IPS-15b (cell line): ENCODE measurements around the gene PHF10.
"Not testable (repeated sequence)": the region's sequence is repeated elsewhere in the genome, so short reads cannot be mapped to it uniquely, and the experiment has no call there.

Experiments
- H3K27me3 ChIP-seq: one replicate; pipeline ENCODE4 v1.6.1; 2013; ENCODE audit warnings: low read length; ENCODE audit not compliant: control insufficient read depth, insufficient read depth
- H3K36me3 ChIP-seq: one replicate; pipeline ENCODE4 v1.6.1; 2013; ENCODE audit warnings: low read length; ENCODE audit not compliant: control insufficient read depth, insufficient read depth
- H3K4me1 ChIP-seq: one replicate; pipeline ENCODE4 v1.6.1; 2013; ENCODE audit warnings: mild to moderate bottlenecking, low read length; ENCODE audit not compliant: control insufficient read depth, insufficient read depth
- H3K4me3 ChIP-seq: one replicate; pipeline ENCODE4 v1.5.1; 2013; ENCODE audit warnings: low read depth, low read length
- H3K9ac ChIP-seq: one replicate; pipeline ENCODE4 v1.6.1; 2013; ENCODE audit warnings: low read depth, mild to moderate bottlenecking, low read length
- H3K9me3 ChIP-seq: one replicate; pipeline ENCODE4 v1.6.1; 2013; ENCODE audit warnings: mild to moderate bottlenecking, low read length; ENCODE audit not compliant: control insufficient read depth, insufficient read depth

PHF10 gene

DNA sequence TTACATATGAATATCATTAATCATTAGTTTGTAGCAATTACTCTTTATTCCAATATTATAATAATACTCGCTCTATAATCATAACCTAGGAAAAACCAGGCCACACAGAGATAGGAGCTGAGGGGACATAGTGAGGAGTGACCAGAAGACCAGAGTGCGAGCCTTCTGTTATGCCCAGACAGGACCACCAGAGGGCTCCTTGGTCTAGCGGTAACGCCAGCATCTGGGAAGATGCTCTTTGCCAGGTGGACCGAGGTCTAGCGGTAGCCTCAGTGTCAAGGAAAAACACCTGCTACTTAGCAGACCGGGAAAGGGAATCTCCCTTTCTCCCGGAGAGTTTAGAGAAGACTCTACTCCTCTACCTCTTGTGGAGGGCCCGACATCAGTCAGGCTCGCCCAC lies 27.2 kb downstream of the PHF10 start:
- H3K36me3 ChIP-seq: peaks cover 13% of the 10 kb centered on the region
- not testable (repeated sequence) for H3K4me1 ChIP-seq, H3K9ac ChIP-seq, H3K9me3 ChIP-seq, H3K27me3 ChIP-seq, H3K4me3 ChIP-seq

- no peak overlapping the region for H3K9ac ChIP-seq
- peaks cover 1% of the 10 kb centered on the region for H3K4me1 ChIP-seq
- no peaks in the 10 kb centered on the region for H3K9me3 ChIP-seq
- peaks cover 12% of the 10 kb centered on the region for H3K36me3 ChIP-seq
- no peaks in the 10 kb centered on the region for H3K27me3 ChIP-seq
- H3K4me3 ChIP-seq: no peak overlapping the region
Measured at GRCh38 chr6:169695131-169695530, 29.2 kb downstream of the PHF10 start.

DNA sequence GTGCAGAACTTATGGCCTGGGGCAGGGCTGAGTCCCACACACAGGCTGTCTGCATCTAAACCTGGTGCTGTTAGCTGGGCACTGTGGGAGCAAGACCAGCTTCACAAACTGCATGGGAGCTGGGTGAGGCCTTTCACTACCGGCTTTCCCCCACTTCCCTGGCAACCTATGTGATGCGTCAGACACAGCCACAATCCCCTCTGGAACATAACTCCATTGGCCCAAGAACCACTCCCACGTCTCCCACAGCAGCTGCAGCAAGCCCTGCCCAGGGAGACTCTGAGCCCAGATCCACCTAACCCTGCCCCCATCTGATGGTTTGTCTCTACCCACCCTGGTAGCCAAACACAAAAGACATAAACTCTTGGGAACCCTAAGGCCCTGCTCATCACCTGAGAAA lies 31.8 kb downstream of the PHF10 start:
- Histone ChIP-seq H3K9ac (no peak overlapping the region), H3K36me3 (peaks cover 4% of the 10 kb centered on the region), H3K27me3 (no peaks in the 10 kb centered on the region), H3K4me1 (no peaks in the 10 kb centered on the region), H3K9me3 (no peaks in the 10 kb centered on the region), H3K4me3 (no peak overlapping the region)

DNA sequence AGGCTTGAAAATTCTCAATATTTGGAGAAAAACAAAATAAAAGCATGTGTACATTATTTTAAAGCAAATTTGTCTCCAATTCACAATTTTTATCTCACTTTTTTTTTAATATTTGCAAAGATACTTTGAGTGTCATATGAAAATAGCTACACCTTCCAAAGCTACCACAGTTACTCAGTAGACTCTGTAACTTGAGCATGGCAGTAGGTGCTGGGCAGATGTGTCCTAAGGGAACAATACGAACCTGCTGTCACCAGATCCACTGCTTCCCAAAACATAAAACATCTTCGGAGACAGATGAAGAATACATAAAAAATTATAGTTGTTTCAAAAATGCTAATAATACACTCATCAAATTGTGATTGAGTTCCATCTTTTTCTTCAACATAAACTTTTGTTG lies 33.0 kb downstream of the PHF10 start:
- peaks cover 4% of the 10 kb centered on the region for H3K36me3 ChIP-seq

GRCh38 chr6:169689287-169689686 lies 35.0 kb downstream of the PHF10 start:
- Histone ChIP-seq H3K27me3 (no peaks in the 10 kb centered on the region), H3K4me1 (no peaks in the 10 kb centered on the region), H3K9me3 (no peaks in the 10 kb centered on the region), H3K4me3 (no peak overlapping the region), H3K9ac (no peak overlapping the region), H3K36me3 (no peaks in the 10 kb centered on the region)

More for the DNA sequence above, 33.0 kb downstream of the PHF10 start:
- Histone ChIP-seq H3K9me3 (no peaks in the 10 kb centered on the region), H3K9ac (no peak overlapping the region), H3K27me3 (no peaks in the 10 kb centered on the region), H3K4me1 (no peaks in the 10 kb centered on the region), H3K4me3 (no peak overlapping the region)

DNA sequence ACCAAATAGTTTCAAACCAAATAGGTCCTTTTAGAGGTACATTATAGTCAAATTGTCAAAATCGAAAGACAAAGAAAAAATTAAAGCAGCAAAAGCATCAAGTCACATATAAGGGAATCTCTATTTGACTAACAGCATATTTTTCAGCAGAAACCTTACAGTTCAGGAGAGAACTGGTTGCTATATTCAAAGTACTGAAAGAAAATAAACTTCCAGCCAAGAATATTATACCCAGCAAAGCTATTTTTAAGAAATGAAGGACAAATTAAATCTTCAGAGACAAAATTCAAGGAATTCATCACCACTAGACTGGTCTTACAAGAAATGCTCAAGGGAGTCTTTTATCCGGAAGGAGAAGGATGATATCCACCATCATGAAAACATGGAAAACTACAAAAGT lies 38.4 kb downstream of the PHF10 start:
- H3K9me3 ChIP-seq: no peaks in the 10 kb centered on the region
- no peaks in the 10 kb centered on the region for H3K36me3 ChIP-seq
- H3K27me3 ChIP-seq: no peaks in the 10 kb centered on the region
- no peak overlapping the region for H3K4me3 ChIP-seq
- no peak overlapping the region for H3K9ac ChIP-seq
- H3K4me1 ChIP-seq: no peaks in the 10 kb centered on the region

GRCh38 chr6:169684056-169684455 lies 40.2 kb downstream of the PHF10 start:
- Histone ChIP-seq H3K9ac (no peak overlapping the region), H3K4me3 (no peak overlapping the region), H3K9me3 (no peaks in the 10 kb centered on the region), H3K36me3 (no peaks in the 10 kb centered on the region), H3K27me3 (no peaks in the 10 kb centered on the region), H3K4me1 (no peaks in the 10 kb centered on the region)

DNA sequence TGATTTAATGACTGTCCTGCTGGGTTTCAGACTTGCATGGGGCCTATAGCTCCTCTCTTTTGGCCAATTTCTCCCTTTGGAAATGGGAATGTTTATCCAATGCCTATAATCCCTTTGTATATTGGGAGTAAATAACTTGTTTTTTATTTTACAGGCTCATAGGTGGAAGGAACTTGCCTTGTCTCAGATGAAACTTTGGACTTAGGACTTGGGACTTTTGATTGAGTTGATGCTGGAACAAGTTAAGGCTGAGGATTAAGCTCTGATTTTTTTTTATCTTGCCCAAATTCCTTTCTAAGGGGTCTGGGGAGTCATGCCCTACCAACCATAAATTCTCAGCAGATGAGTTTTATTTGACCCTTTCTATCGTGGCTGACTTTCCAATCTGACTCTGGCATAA lies 46.0 kb downstream of the PHF10 start:
- H3K9me3 ChIP-seq: no peaks in the 10 kb centered on the region
- no peaks in the 10 kb centered on the region for H3K27me3 ChIP-seq
- H3K4me3 ChIP-seq: no peak overlapping the region
- no peaks in the 10 kb centered on the region for H3K4me1 ChIP-seq
- H3K9ac ChIP-seq: no peak overlapping the region
- peaks cover 5% of the 10 kb centered on the region for H3K36me3 ChIP-seq

DNA sequence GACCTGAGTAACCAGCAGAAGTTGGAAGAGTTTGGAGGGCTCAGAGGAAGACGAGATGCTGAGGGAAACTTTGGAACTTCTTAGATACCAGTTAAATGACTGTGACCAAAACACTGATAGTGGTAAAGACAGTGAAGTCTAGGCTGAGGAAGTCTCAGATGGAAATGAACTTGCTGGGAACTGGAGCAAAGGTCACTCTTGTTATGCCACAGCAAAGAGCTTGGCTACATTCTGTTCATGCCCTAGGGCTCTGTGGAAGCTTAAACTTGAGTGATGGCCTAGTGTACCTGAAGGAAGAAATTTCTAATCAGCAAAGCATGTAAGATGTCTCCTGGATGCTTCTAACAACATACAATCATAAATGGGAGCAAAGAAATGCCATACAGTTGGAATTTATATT lies 47.2 kb downstream of the PHF10 start:
- no peak overlapping the region for H3K9ac ChIP-seq
- H3K36me3 ChIP-seq: peaks cover 6% of the 10 kb centered on the region

DNA sequence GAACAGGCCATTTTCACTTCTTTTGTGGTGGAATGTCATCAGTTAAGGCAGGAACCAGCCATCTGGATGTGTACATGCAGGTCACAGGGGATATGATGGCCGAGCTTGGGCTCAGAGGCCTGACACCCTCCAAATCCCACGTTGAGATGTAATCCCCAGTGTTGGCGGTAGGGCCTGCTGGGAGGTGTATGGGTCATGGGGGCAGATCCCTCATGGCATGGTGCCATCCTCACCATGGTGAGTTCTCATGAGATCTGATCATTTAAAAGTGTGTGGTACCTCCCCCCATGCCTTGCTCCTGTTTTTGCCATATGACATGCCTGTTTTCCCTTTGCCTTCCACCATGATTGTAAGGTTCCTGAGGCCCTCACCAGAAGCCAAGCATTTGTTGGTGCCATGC lies 49.3 kb downstream of the PHF10 start:
- H3K4me3 ChIP-seq: no peak overlapping the region
- H3K36me3 ChIP-seq: peaks cover 9% of the 10 kb centered on the region
- H3K27me3 ChIP-seq: no peaks in the 10 kb centered on the region
- no peaks in the 10 kb centered on the region for H3K4me1 ChIP-seq
- no peak overlapping the region for H3K9ac ChIP-seq
- no peaks in the 10 kb centered on the region for H3K9me3 ChIP-seq

More for the DNA sequence above, 47.2 kb downstream of the PHF10 start:
- H3K4me3 ChIP-seq: no peak overlapping the region
- no peaks in the 10 kb centered on the region for H3K9me3 ChIP-seq
- no peaks in the 10 kb centered on the region for H3K4me1 ChIP-seq
- no peaks in the 10 kb centered on the region for H3K27me3 ChIP-seq

DNA sequence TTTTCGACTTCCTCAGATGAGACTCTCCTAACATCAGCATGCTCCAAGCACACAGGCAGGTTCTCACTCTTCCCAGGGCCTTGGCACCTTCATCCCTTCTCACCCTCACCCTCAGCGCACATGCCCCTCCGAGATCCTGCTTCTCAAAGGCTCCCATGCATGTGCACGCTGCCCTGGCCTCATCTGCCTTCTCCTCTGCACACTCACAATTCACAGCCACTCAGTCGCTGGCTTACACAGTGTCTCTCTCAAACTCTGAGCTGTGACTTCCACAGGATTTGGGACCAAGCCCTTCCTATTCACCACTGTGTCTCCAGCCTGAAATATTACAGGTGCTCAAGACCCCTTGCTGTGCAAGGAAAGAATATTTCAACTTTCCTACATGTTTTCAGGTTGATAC lies 52.7 kb downstream of the PHF10 start:
- H3K4me1 ChIP-seq: peaks cover 4% of the 10 kb centered on the region
- no peaks in the 10 kb centered on the region for H3K9me3 ChIP-seq
- no peak overlapping the region for H3K9ac ChIP-seq
- peaks cover 7% of the 10 kb centered on the region for H3K36me3 ChIP-seq
- H3K4me3 ChIP-seq: no peak overlapping the region
- no peaks in the 10 kb centered on the region for H3K27me3 ChIP-seq

DNA sequence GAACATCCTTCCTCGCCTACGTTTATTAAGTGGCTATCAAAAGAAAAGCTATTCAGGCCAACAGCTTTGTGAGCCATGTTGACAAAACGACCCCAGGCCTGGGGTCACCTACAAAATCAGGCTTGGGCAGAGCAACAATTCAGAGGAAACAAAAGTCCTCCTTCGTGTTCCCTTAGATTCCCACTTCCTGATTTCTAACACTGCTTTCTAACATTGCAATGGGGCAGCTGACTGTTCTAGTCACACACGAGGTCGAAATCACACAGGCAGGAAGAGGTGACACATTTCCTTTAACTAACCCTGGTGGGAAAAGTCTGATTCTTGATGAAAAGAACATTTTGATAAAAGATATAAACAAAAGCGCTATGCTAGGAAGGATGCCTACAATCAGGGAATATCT lies 54.4 kb downstream of the PHF10 start:
- Histone ChIP-seq H3K36me3 (peaks cover 7% of the 10 kb centered on the region), H3K4me1 (peaks cover 4% of the 10 kb centered on the region), H3K4me3 (no peak overlapping the region), H3K27me3 (no peaks in the 10 kb centered on the region), H3K9ac (no peak overlapping the region), H3K9me3 (no peaks in the 10 kb centered on the region)

DNA sequence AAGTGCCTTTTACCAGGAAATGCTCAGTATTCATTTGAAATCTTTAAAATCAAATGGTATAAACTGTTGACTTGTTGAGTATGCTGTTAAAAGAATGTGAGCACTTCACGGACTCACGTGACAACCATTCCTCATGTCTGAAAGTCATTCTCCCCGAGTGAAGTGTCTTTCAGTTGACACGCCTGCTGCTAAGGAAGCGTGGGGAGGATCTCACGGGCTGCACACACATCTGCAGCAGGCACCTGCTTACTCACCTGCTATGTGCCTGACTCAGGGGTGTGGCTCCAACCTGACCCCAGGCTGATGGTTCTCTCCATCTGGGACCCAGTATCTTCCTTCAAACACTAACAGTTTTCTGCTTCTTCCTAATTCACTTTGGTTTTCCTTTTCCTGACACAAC lies 55.2 kb downstream of the PHF10 start:
- Histone ChIP-seq H3K27me3 (no peaks in the 10 kb centered on the region), H3K9me3 (no peaks in the 10 kb centered on the region), H3K36me3 (peaks cover 10% of the 10 kb centered on the region)

More for the DNA sequence above, 55.2 kb downstream of the PHF10 start:
- Histone ChIP-seq H3K4me3 (no peak overlapping the region), H3K9ac (no peak overlapping the region), H3K4me1 (peaks cover 4% of the 10 kb centered on the region)
